GM12891 (cell line): Measurements from ENCODE around the gene MSLN.

ENCODE experiments used
- PAX5 ChIP-seq: IDR thresholded peaks from 2 replicates; pipeline ENCODE4 v1.6.1; 2011; ENCODE audit warnings: low read length, moderate library complexity, mild to moderate bottlenecking; ENCODE audit not compliant: insufficient read depth, severe bottlenecking
- POLR2A ChIP-seq: IDR thresholded peaks from 2 replicates; pipeline ENCODE4 v1.6.1; 2011; ENCODE audit warnings: low read depth, low read length, control low read depth
- POLR2AphosphoS5 ChIP-seq: IDR thresholded peaks from 2 replicates; pipeline ENCODE4 v1.6.1; 2011; ENCODE audit warnings: low read depth, low read length, control low read depth

- TF ChIP-seq POLR2AphosphoS5: no peak
- TF ChIP-seq PAX5: no peak
- TF ChIP-seq POLR2A: no peak
These were observed 19.8 kb downstream of the MSLN start for GRCh38 chr16:780296-780695.
